ENCODE results near the gene SESTD1.

- TF ChIP-seq, protein P1, sequence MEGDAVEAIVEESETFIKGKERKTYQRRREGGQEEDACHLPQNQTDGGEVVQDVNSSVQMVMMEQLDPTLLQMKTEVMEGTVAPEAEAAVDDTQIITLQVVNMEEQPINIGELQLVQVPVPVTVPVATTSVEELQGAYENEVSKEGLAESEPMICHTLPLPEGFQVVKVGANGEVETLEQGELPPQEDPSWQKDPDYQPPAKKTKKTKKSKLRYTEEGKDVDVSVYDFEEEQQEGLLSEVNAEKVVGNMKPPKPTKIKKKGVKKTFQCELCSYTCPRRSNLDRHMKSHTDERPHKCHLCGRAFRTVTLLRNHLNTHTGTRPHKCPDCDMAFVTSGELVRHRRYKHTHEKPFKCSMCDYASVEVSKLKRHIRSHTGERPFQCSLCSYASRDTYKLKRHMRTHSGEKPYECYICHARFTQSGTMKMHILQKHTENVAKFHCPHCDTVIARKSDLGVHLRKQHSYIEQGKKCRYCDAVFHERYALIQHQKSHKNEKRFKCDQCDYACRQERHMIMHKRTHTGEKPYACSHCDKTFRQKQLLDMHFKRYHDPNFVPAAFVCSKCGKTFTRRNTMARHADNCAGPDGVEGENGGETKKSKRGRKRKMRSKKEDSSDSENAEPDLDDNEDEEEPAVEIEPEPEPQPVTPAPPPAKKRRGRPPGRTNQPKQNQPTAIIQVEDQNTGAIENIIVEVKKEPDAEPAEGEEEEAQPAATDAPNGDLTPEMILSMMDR (conservative IDR thresholded peaks at IDR 0.05), result no peak
- TF ChIP-seq ZFX (IDR thresholded peaks at IDR 0.05), result no peak
These were observed 25.4 kb downstream of the SESTD1 start for GRCh38 chr2:179239195-179239594.

All from C4-2B (cell line).